WTC11 (cell line): ENCODE results near the gene STKLD1. TPM values are rescaled to one million over a fixed set of nuclear protein-coding genes. Genes with fewer than 3 reads are reported as not detected.

Experiments
- ATAC-seq: fragments of 200-7000 bp; cut with Tn5 transposase; 2 replicates; pipeline ENCODE4 v1.10.0; 2021; ENCODE audit warnings: mild to moderate bottlenecking, moderate library complexity
- CTCF ChIA-PET: fragments of 300-600 bp; sonication (Branson Sonifier 250); formaldehyde crosslinking; loops from one replicate; lab custom pipeline; 2021; ENCODE audit warnings: antibody characterized with exemption; lab: Charles Lee
- POLR2A ChIA-PET: fragments of 350-600 bp; sonication (Branson Sonifier 250); formaldehyde crosslinking; loops from one replicate; lab custom pipeline; 2021; ENCODE audit warnings: antibody characterized with exemption; lab: Charles Lee
- DNase-seq: peaks from one replicate; pipeline ENCODE4 v3.0.0; 2021; ENCODE audit warnings: low spot score
- H3K27ac Mint-ChIP-seq: 2 replicates; pipeline ENCODE4 v1.8.0; 2021; ENCODE audit warnings: mixed read lengths
- H3K27me3 Mint-ChIP-seq: 2 replicates; pipeline ENCODE4 v1.8.0; 2021; ENCODE audit warnings: low read depth, mild to moderate bottlenecking, moderate library complexity, mixed read lengths
- H3K36me3 Mint-ChIP-seq: 2 replicates; pipeline ENCODE4 v1.8.0; 2021; ENCODE audit warnings: mixed read lengths
- H3K4me1 Mint-ChIP-seq: 2 replicates; pipeline ENCODE4 v1.8.0; 2022; ENCODE audit warnings: mixed read lengths
- H3K4me3 Mint-ChIP-seq: 2 replicates; pipeline ENCODE4 v1.8.0; 2021; ENCODE audit warnings: mild to moderate bottlenecking, moderate library complexity, mixed read lengths
- H3K9me3 Mint-ChIP-seq: 2 replicates; pipeline ENCODE4 v1.8.0; 2021; ENCODE audit warnings: mixed read lengths
- ATF1 ChIP-seq: sonication (generic); formaldehyde crosslinking; IDR thresholded peaks from 2 replicates; pipeline ENCODE4 v1.8.1; 2023; ENCODE audit warnings: mild to moderate bottlenecking, moderate library complexity, missing genetic modification reagents
- ATF3 ChIP-seq: sonication (generic); formaldehyde crosslinking; conservative IDR thresholded peaks from 2 replicates; pipeline ENCODE4 v1.8.1; 2022; ENCODE audit warnings: mild to moderate bottlenecking, missing genetic modification reagents
- E2F4 ChIP-seq: sonication (generic); formaldehyde crosslinking; IDR thresholded peaks from 2 replicates; pipeline ENCODE4 v1.8.1; 2022; ENCODE audit warnings: low read depth, mild to moderate bottlenecking, moderate library complexity, missing genetic modification reagents, borderline replicate concordance
- ELF4 ChIP-seq: sonication (generic); formaldehyde crosslinking; IDR thresholded peaks from 2 replicates; pipeline ENCODE4 v1.8.1; 2022; ENCODE audit warnings: low read depth, mild to moderate bottlenecking, moderate library complexity, missing genetic modification reagents
- EMX1 ChIP-seq: fragments of 250-450 bp; sonication (Bioruptor Pico); IDR thresholded peaks from 2 replicates; pipeline ENCODE4 v1.8.0; 2021; ENCODE audit warnings: mild to moderate bottlenecking
- ESRRA ChIP-seq: sonication (generic); formaldehyde crosslinking; IDR thresholded peaks from 2 replicates; pipeline ENCODE4 v1.8.1; 2022; ENCODE audit warnings: mild to moderate bottlenecking, missing genetic modification reagents, borderline replicate concordance
- FOXJ3 ChIP-seq: sonication (generic); formaldehyde crosslinking; IDR thresholded peaks from 2 replicates; pipeline ENCODE4 v1.9.0; 2021; ENCODE audit warnings: missing genetic modification reagents, mild to moderate bottlenecking, borderline replicate concordance
- FOXK1 ChIP-seq: sonication (generic); formaldehyde crosslinking; IDR thresholded peaks from 2 replicates; pipeline ENCODE4 v1.8.0; 2022; ENCODE audit warnings: mild to moderate bottlenecking, moderate library complexity, missing genetic modification reagents
- IRF2 ChIP-seq: sonication (generic); formaldehyde crosslinking; IDR thresholded peaks from 2 replicates; pipeline ENCODE4 v1.8.0; 2022; ENCODE audit warnings: low read depth, missing genetic modification reagents, borderline replicate concordance
- JAZF1 ChIP-seq: fragments of 250-450 bp; sonication (Bioruptor Pico); IDR thresholded peaks from 2 replicates; pipeline ENCODE4 v1.9.0; 2021; ENCODE audit warnings: moderate library complexity, mild to moderate bottlenecking, inconsistent platforms
- MAX ChIP-seq: sonication (generic); formaldehyde crosslinking; IDR thresholded peaks from 2 replicates; pipeline ENCODE4 v1.8.0; 2022; ENCODE audit warnings: mild to moderate bottlenecking, missing genetic modification reagents
- MYBL2 ChIP-seq: sonication (generic); formaldehyde crosslinking; IDR thresholded peaks from 2 replicates; pipeline ENCODE4 v1.8.1; 2023; ENCODE audit warnings: mild to moderate bottlenecking, moderate library complexity, missing genetic modification reagents
- PRRX2 ChIP-seq: fragments of 250-450 bp; sonication (Bioruptor Pico); IDR thresholded peaks from 2 replicates; pipeline ENCODE4 v1.8.0; 2021; ENCODE audit warnings: mild to moderate bottlenecking
- RORB ChIP-seq: fragments of 250-450 bp; sonication (Bioruptor Pico); IDR thresholded peaks from 2 replicates; pipeline ENCODE4 v1.9.0; 2021; ENCODE audit warnings: mild to moderate bottlenecking
- TEAD1 ChIP-seq: sonication (generic); formaldehyde crosslinking; IDR thresholded peaks from 2 replicates; pipeline ENCODE4 v1.8.0; 2022; ENCODE audit warnings: mild to moderate bottlenecking, missing genetic modification reagents
- TP53 ChIP-seq: sonication (generic); formaldehyde crosslinking; IDR thresholded peaks from 2 replicates; pipeline ENCODE4 v1.8.1; 2023; ENCODE audit warnings: mild to moderate bottlenecking, missing genetic modification reagents
- ZNF121 ChIP-seq: sonication (generic); formaldehyde crosslinking; IDR thresholded peaks from 2 replicates; pipeline ENCODE4 v1.8.0; 2023; ENCODE audit warnings: missing genetic modification reagents
- ZNF138 ChIP-seq: sonication (generic); formaldehyde crosslinking; conservative IDR thresholded peaks from 2 replicates; pipeline ENCODE4 v1.8.1; 2022; ENCODE audit warnings: mild to moderate bottlenecking, moderate library complexity, missing genetic modification reagents
- ZNF317 ChIP-seq: sonication (generic); formaldehyde crosslinking; IDR thresholded peaks from 2 replicates; pipeline ENCODE4 v1.8.1; 2023; ENCODE audit warnings: low read depth, mild to moderate bottlenecking, moderate library complexity, missing genetic modification reagents, borderline replicate concordance
- ZNF532 ChIP-seq: fragments of 250-450 bp; sonication (Bioruptor Pico); IDR thresholded peaks from 2 replicates; pipeline ENCODE4 v1.9.0; 2021; ENCODE audit warnings: mild to moderate bottlenecking, borderline replicate concordance
- ZNF671 ChIP-seq: fragments of 250-450 bp; sonication (Bioruptor Pico); IDR thresholded peaks from 2 replicates; pipeline ENCODE4 v1.8.0; 2021; ENCODE audit warnings: mild to moderate bottlenecking
- total RNA-seq: library from RNA; stranded (reverse); gene quantifications from 3 replicates; pipeline ENCODE4 v1.2.3, GENCODE V29; 2021
- TF ChIP-seq, protein P1 (sequence below): fragments of 250-450 bp; sonication (Bioruptor Pico); IDR thresholded peaks from 2 replicates; pipeline ENCODE4 v1.9.0; 2021; ENCODE audit warnings: mild to moderate bottlenecking

The STKLD1 gene
- total RNA-seq, 1 experiment from 2014 or later: 0.98 TPM

DNA sequence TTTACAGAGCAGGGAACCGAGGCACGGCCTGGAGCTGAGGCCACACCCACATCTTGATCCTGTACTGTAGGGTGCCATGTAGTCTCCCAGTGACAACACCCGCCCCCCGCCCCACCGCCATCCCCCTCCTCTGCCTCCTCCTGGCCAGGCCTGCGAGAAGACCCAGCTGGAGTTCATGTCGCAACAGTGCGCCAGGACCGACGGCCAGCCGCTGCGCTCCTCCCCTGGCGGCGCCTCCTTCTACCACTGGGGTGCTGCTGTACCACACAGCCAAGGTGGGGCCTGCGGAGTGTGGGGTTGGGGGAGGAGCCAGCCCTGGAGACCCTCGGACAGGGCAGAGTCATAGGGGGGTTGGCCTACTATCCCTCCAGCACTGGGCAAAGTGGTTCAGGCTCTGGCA, 60.5 kb downstream of the STKLD1 start (continued):
- TF ChIP-seq ZNF138 (CRISPR knock-in tag) (no peak), ATF1 (CRISPR knock-in tag) (no peak), ZNF532 (CRISPR knock-in tag) (no peak), RORB (no peak)

GRCh38 chr9:133437753-133438531, 61.8 kb downstream of the STKLD1 start:
- Mint-ChIP-seq H3K4me3 (no peak overlapping the region), H3K36me3 (no peaks in the 10 kb centered on the region), H3K9me3 (no peaks in the 10 kb centered on the region), H3K4me1 (no peaks in the 10 kb centered on the region), H3K27me3 (no peaks in the 10 kb centered on the region), H3K27ac (no peak overlapping the region)
- peak; percentile 93 for TF ChIP-seq ZNF121 (CRISPR knock-in tag)
- TF ChIP-seq IRF2: no peak
- no peak for TF ChIP-seq MAX (CRISPR knock-in tag)
- TF ChIP-seq MYBL2 (CRISPR knock-in tag): no peak
- TF ChIP-seq E2F4: no peak
- no peak for TF ChIP-seq JAZF1 (CRISPR knock-in tag)
- TF ChIP-seq FOXJ3 (CRISPR knock-in tag): no peak
- no peak for TF ChIP-seq ZNF317 (CRISPR knock-in tag)
- ChIA-PET POLR2A (no interaction called here), CTCF (interaction anchor here (0.6 to 2.1 kb wide), 16 partner anchors 9 to 1128 kb away, joined by 3 to 15 read pairs (median 4); partner anchors contain the start of genes ADAMTS13 and CACFD1)
- DNase-seq (peak; percentile 63), ATAC-seq (peak; percentile 82)

DNA sequence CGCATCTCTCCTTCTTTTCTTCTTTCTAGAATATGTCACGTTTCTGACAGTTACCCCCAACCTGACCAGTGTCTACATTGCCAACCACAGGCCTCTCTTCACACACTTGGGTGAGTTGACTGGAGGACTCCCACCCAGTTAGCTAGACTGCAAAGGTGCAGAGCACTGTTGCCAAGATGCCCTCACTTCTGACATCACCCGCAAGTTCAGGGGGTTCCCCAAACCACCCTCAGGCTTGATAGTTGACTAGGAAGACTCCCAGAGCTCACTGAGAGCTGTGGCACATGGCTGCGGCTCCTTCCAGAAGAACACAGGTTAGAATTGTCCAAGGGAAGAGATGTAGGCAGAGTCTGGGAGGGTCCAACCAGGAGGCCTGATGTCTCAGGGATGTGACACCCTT, 63.2 kb downstream of the STKLD1 start:
- no peaks in the 10 kb centered on the region for H3K36me3 Mint-ChIP-seq
- no peaks in the 10 kb centered on the region for H3K4me1 Mint-ChIP-seq
- no peaks in the 10 kb centered on the region for H3K9me3 Mint-ChIP-seq
- ATAC-seq (no peak), DNase-seq (no peak)
- POLR2A ChIA-PET: no interaction called here
- H3K27ac Mint-ChIP-seq: no peak overlapping the region
- TF ChIP-seq, protein P1, sequence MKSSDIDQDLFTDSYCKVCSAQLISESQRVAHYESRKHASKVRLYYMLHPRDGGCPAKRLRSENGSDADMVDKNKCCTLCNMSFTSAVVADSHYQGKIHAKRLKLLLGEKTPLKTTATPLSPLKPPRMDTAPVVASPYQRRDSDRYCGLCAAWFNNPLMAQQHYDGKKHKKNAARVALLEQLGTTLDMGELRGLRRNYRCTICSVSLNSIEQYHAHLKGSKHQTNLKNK (CRISPR knock-in tag): no peak
- TF ChIP-seq TEAD1 (no peak), TP53 (no peak), ZNF121 (CRISPR knock-in tag) (no peak), ELF4 (no peak), ATF3 (no peak), FOXJ3 (CRISPR knock-in tag) (no peak), FOXK1 (no peak), EMX1 (CRISPR knock-in tag) (no peak), ATF1 (CRISPR knock-in tag) (no peak), PRRX2 (no peak), ZNF671 (no peak), ESRRA (CRISPR knock-in tag) (no peak), E2F4 (no peak)
- no peaks in the 10 kb centered on the region for H3K27me3 Mint-ChIP-seq
- no peak overlapping the region for H3K4me3 Mint-ChIP-seq
- CTCF ChIA-PET: interaction anchor here (1.7 kb wide), 1 partner anchor 20 kb away, joined by 7 read pairs; the partner anchor contains the start of gene CACFD1
